ENCODE results near the gene ASAP2.
A peak's percentile ranks its signal among the peaks of the same experiment; 100 is the strongest.

Gene ASAP2
- 0 to 0.19 (median 0) reads per million in 3 donors for total RNA-seq

- Histone ChIP-seq H3K27ac (ENCODE audit: insufficient read depth, low read length, poor library complexity, severe bottlenecking) (no peak within 1 kb of the TSS), H3K36me3 (ENCODE audit: control insufficient read depth, insufficient read depth, low read length) (no peaks in the 10 kb centered on the region), H3K27me3 (replicated peaks; ENCODE audit: control insufficient read depth, insufficient read depth, low read length, poor library complexity, severe bottlenecking) (peaks cover 18% of the 10 kb centered on the region), H3K4me1 (ENCODE audit: control insufficient read depth, insufficient read depth, low read length, poor library complexity, severe bottlenecking) (peaks cover 9% of the 10 kb centered on the region), H3K9me3 (ENCODE audit: control insufficient read depth, low read length) (no peaks in the 10 kb centered on the region), H3K4me3 (ENCODE audit: insufficient read depth, low read depth, low read length, poor library complexity, severe bottlenecking) (peak within 1 kb of the TSS; percentile 53)
- DNase-seq = no peak
These were observed at the start of gene ASAP2 for GRCh38 chr2:9205963-9206948. Gene ASAP2, plus strand, starts transcription at chr2:9206812. Its CDS starts 293 bp downstream, at chr2:9207105.

- H3K27me3 ChIP-seq (replicated peaks; ENCODE audit: control insufficient read depth, insufficient read depth, low read length, poor library complexity, severe bottlenecking) = no peaks in the 10 kb centered on the region
- no peaks in the 10 kb centered on the region for H3K36me3 ChIP-seq (ENCODE audit: control insufficient read depth, insufficient read depth, low read length)
- no peak overlapping the region for H3K27ac ChIP-seq (ENCODE audit: insufficient read depth, low read length, poor library complexity, severe bottlenecking)
- H3K4me1 ChIP-seq (ENCODE audit: control insufficient read depth, insufficient read depth, low read length, poor library complexity, severe bottlenecking) = no peaks in the 10 kb centered on the region
- no peak for DNase-seq
- no peak overlapping the region for H3K4me3 ChIP-seq (ENCODE audit: insufficient read depth, low read depth, low read length, poor library complexity, severe bottlenecking)
- no peaks in the 10 kb centered on the region for H3K9me3 ChIP-seq (ENCODE audit: control insufficient read depth, low read length)
These were observed 47.5 kb upstream of the ASAP2 start for GRCh38 chr2:9158786-9159779.

DNA sequence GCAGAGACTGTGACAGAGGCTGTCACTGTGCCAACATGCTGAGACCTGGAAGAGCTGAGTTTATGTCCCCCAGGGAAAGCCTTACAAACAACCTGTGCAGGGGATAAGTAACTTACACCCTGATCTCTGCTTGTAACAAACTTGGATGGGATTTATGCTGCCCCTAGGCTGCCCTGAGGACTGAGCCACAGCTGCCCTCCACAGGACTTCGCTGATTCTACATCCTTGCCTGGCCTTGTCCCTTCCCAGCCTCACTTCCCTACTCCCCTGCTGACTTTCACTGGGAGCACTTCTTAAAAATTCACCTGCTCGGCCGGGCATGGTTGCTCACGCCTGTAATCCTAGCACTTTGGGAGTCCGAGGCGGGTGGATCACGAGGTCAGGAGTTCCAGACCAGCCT lies 45.9 kb upstream of the ASAP2 start:
- H3K9me3 ChIP-seq (ENCODE audit: control insufficient read depth, low read length) = no peaks in the 10 kb centered on the region
- H3K4me3 ChIP-seq (ENCODE audit: insufficient read depth, low read depth, low read length, poor library complexity, severe bottlenecking) = no peak overlapping the region
- no peaks in the 10 kb centered on the region for H3K27me3 ChIP-seq (replicated peaks; ENCODE audit: control insufficient read depth, insufficient read depth, low read length, poor library complexity, severe bottlenecking)
- H3K36me3 ChIP-seq (ENCODE audit: control insufficient read depth, insufficient read depth, low read length) = no peaks in the 10 kb centered on the region
- no peaks in the 10 kb centered on the region for H3K4me1 ChIP-seq (ENCODE audit: control insufficient read depth, insufficient read depth, low read length, poor library complexity, severe bottlenecking)
- DNase-seq = no peak
- no peak overlapping the region for H3K27ac ChIP-seq (ENCODE audit: insufficient read depth, low read length, poor library complexity, severe bottlenecking)

DNA sequence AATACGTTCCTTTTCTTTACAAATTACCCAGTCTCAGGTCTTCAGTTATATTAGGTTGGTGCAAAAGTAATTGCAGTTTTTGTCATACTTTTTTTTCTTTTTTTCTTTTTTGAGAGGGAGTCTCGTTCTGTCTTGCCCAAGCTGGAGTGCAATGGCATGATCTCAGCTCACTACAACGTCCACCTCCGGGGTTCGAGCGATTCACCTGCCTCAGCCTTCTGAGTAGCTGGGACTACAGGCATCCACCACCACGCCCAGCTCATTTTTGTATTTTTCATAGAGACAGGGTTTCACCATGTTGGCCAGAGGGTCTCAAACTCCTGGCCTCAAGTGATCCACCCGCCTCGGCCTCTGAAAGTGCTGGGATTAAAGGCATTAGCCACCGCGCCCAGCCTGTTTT lies 43.8 kb upstream of the ASAP2 start:
- no peaks in the 10 kb centered on the region for H3K36me3 ChIP-seq (ENCODE audit: control insufficient read depth, insufficient read depth, low read length)
- no peaks in the 10 kb centered on the region for H3K27me3 ChIP-seq (replicated peaks; ENCODE audit: control insufficient read depth, insufficient read depth, low read length, poor library complexity, severe bottlenecking)
- no peaks in the 10 kb centered on the region for H3K4me1 ChIP-seq (ENCODE audit: control insufficient read depth, insufficient read depth, low read length, poor library complexity, severe bottlenecking)
- no peaks in the 10 kb centered on the region for H3K9me3 ChIP-seq (ENCODE audit: control insufficient read depth, low read length)
- DNase-seq = no peak
- H3K4me3 ChIP-seq (ENCODE audit: insufficient read depth, low read depth, low read length, poor library complexity, severe bottlenecking) = no peak overlapping the region
- H3K27ac ChIP-seq (ENCODE audit: insufficient read depth, low read length, poor library complexity, severe bottlenecking) = no peak overlapping the region

DNA sequence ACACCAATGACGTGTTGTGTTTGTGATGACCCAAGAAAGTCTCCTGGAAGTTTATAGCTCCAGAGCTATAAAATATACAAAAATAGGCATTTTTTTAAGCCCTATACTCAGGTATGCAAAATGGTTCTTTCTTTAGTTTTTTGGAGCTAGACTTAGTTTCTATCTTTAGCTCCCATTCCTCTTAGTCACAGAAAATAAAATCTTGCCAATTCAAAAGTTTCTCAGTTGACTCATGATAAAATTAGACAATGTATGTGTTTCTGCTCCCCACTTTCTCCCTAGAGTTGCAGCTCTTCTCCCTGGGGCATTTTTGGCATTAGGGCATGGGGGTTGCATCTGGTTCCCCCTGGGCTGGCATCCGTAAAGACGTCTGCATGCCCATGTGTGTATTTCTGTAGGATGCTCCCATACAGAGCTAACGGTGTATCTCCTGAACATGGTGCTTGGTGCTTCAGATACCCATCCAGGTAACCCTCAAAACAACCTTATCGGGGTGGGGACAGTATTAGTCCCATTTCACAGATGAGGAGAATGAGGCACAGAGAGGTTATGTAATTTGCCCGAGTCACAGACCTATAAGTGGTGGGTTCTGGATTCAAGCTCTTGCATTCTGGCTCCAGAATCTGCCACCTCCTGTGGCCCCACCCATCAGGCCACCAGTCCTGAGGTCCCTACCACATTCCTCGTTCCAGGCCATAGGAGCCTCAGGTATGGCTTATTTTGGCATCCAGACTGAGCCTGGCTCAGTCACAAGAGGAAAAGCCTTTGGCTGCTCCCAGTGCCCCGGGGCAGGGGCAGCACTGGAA lies 43.1 kb upstream of the ASAP2 start:
- Histone ChIP-seq H3K9me3 (ENCODE audit: control insufficient read depth, low read length) (no peaks in the 10 kb centered on the region), H3K27me3 (replicated peaks; ENCODE audit: control insufficient read depth, insufficient read depth, low read length, poor library complexity, severe bottlenecking) (no peaks in the 10 kb centered on the region), H3K27ac (ENCODE audit: insufficient read depth, low read length, poor library complexity, severe bottlenecking) (no peak overlapping the region), H3K4me3 (ENCODE audit: insufficient read depth, low read depth, low read length, poor library complexity, severe bottlenecking) (no peak overlapping the region), H3K36me3 (ENCODE audit: control insufficient read depth, insufficient read depth, low read length) (no peaks in the 10 kb centered on the region), H3K4me1 (ENCODE audit: control insufficient read depth, insufficient read depth, low read length, poor library complexity, severe bottlenecking) (no peaks in the 10 kb centered on the region)
- no peak for DNase-seq

DNA sequence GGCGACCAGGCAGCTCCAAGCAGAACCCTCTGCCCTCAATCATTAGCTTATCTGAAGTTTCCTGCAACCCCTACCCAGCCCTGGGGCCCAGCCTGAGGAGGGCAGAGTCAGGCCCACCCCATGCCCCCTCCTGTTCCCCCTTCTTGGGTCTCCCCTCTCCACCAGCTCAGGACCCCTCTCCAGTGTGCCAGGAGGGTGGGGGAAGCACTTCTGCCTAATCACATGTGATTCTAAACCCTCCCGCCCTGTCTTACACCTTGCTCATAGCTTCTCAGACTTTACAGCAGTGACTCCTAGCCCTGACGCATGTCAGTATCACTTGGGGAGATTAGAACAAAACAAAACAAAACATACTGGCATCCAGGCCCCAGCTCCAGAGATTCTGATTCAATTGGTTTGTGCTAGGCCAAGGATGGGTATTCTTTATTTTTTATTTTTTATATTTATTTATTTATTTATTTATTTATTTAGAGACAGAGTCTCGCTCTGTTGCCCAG lies 42.5 kb upstream of the ASAP2 start:
- H3K4me3 ChIP-seq (ENCODE audit: insufficient read depth, low read depth, low read length, poor library complexity, severe bottlenecking) = no peak overlapping the region
- DNase-seq = no peak
- no peaks in the 10 kb centered on the region for H3K4me1 ChIP-seq (ENCODE audit: control insufficient read depth, insufficient read depth, low read length, poor library complexity, severe bottlenecking)
- no peaks in the 10 kb centered on the region for H3K27me3 ChIP-seq (replicated peaks; ENCODE audit: control insufficient read depth, insufficient read depth, low read length, poor library complexity, severe bottlenecking)
- H3K9me3 ChIP-seq (ENCODE audit: control insufficient read depth, low read length) = no peaks in the 10 kb centered on the region
- H3K36me3 ChIP-seq (ENCODE audit: control insufficient read depth, insufficient read depth, low read length) = no peaks in the 10 kb centered on the region
- no peak overlapping the region for H3K27ac ChIP-seq (ENCODE audit: insufficient read depth, low read length, poor library complexity, severe bottlenecking)

DNA sequence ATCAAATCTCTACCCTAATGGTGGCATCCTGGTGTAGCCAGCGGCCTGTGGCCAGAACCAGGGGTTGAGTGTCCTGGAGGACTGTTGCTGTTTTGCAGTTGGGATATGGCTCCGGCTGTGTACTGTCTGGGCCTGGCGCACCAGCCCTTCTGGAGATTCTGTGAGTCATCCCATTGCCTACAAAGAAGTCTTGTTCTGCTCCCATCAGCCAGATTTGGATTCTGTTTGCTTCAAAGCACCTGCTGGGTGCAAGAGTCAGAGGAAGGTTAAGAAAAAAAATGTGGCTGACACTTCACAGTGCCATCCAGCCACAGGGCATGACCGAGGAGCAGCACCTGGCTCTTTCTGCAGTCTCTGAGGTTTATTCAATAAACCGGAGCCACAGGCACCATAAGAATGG lies 41.0 kb upstream of the ASAP2 start:
- Histone ChIP-seq H3K4me1 (ENCODE audit: control insufficient read depth, insufficient read depth, low read length, poor library complexity, severe bottlenecking) (no peaks in the 10 kb centered on the region), H3K4me3 (ENCODE audit: insufficient read depth, low read depth, low read length, poor library complexity, severe bottlenecking) (no peak overlapping the region), H3K9me3 (ENCODE audit: control insufficient read depth, low read length) (no peaks in the 10 kb centered on the region), H3K27ac (ENCODE audit: insufficient read depth, low read length, poor library complexity, severe bottlenecking) (no peak overlapping the region), H3K27me3 (replicated peaks; ENCODE audit: control insufficient read depth, insufficient read depth, low read length, poor library complexity, severe bottlenecking) (no peaks in the 10 kb centered on the region), H3K36me3 (ENCODE audit: control insufficient read depth, insufficient read depth, low read length) (no peaks in the 10 kb centered on the region)
- DNase-seq = no peak

DNA sequence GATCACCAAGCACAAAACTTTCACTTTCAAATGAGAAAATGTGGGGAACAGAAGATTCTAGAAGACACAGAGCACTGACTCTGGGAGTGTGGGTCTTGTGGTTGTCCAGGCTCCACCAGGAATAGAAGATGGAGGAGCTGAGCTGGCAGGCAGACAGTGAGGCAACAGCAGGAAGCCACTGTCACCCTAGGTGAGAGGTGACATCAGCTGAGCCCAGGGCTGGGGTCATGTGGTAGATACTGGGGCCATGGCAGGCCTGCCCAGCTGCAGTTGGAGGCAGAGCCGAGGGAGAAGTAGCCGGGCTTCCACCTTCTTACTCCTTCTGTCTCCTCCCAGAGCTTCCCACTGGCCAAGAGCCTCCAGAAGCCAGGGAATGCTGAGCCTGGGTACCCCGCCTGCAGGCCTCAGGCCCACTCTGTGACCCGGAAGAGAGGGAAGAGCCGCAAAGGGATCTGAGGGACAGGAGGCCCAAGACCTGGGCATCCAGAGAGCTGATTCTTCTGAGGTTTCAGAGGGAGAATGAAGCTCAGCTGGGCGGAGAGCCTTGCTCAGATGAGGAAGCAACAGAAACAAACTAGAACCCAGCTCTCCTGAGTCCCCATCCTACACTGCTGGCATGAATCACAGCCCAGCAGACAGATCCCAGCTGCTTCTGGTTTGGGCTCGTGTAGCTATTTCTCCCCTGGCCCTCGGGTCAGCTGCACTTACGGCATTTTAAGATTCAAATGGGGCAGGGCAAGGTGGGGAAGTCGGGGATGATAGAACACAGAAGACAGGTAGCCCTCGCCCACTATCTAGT lies 39.8 kb upstream of the ASAP2 start:
- Histone ChIP-seq H3K4me1 (ENCODE audit: control insufficient read depth, insufficient read depth, low read length, poor library complexity, severe bottlenecking) (no peaks in the 10 kb centered on the region), H3K27ac (ENCODE audit: insufficient read depth, low read length, poor library complexity, severe bottlenecking) (no peak overlapping the region), H3K36me3 (ENCODE audit: control insufficient read depth, insufficient read depth, low read length) (no peaks in the 10 kb centered on the region), H3K9me3 (ENCODE audit: control insufficient read depth, low read length) (no peaks in the 10 kb centered on the region), H3K4me3 (ENCODE audit: insufficient read depth, low read depth, low read length, poor library complexity, severe bottlenecking) (no peak overlapping the region), H3K27me3 (replicated peaks; ENCODE audit: control insufficient read depth, insufficient read depth, low read length, poor library complexity, severe bottlenecking) (no peaks in the 10 kb centered on the region)
- DNase-seq = no peak

Measured in effector memory CD4-positive, alpha-beta T cell (primary cell).